Type B pancreatic cell (in vitro differentiated cells): ENCODE data around the gene ZFP36L1. TPM values are rescaled to one million over a fixed set of nuclear protein-coding genes. Genes with fewer than 3 reads are reported as not detected.

ENCODE experiments used
- DNase-seq: peaks from one replicate; pipeline ENCODE4 v3.0.0; 2021; ENCODE audit warnings: mixed read lengths; ENCODE audit not compliant: unreplicated experiment; ENCODE audit errors: extremely low spot score
- H3K27ac Mint-ChIP-seq: 2 replicates; pipeline ENCODE4 v1.8.0; 2021; ENCODE audit warnings: mild to moderate bottlenecking, mixed read lengths
- H3K27me3 Mint-ChIP-seq: 2 replicates; pipeline ENCODE4 v1.8.0; 2021; ENCODE audit warnings: mixed read lengths
- H3K36me3 Mint-ChIP-seq: 2 replicates; pipeline ENCODE4 v1.8.0; 2021; ENCODE audit warnings: mixed read lengths
- H3K4me1 Mint-ChIP-seq: one replicate; pipeline ENCODE4 v1.8.0; 2021; ENCODE audit warnings: mixed read lengths; ENCODE audit not compliant: unreplicated experiment
- H3K4me3 Mint-ChIP-seq: 2 replicates; pipeline ENCODE4 v1.8.0; 2021; ENCODE audit warnings: mild to moderate bottlenecking, mixed read lengths
- H3K9me3 Mint-ChIP-seq: 2 replicates; pipeline ENCODE4 v1.8.0; 2021; ENCODE audit warnings: mixed read lengths
- CTCF ChIP-seq: fragments of 200-600 bp; sonication (generic); conservative IDR thresholded peaks from 2 replicates; pipeline ENCODE4 v1.5.0; 2021; ENCODE audit warnings: antibody characterized with exemption, mild to moderate bottlenecking
- total RNA-seq: library from RNA; stranded (reverse); gene quantifications from 2 replicates; pipeline ENCODE4 v1.2.1, GENCODE V29; 2021; ENCODE audit warnings: low replicate concordance

The ZFP36L1 gene
- total RNA-seq, 1 donor from 2014 or later, result 457 TPM

- Mint-ChIP-seq H3K36me3 (no peaks in the 10 kb centered on the region), H3K27me3 (no peaks in the 10 kb centered on the region), H3K9me3 (no peaks in the 10 kb centered on the region), H3K4me1 (peaks cover 37% of the 10 kb centered on the region), H3K27ac (peak overlapping the region; percentile 51), H3K4me3 (no peak overlapping the region)
- no peak for TF ChIP-seq CTCF
- DNase-seq, result peak; percentile 32
These were observed 17.6 kb upstream of the ZFP36L1 start for GRCh38 chr14:68810173-68811153.

- Mint-ChIP-seq H3K36me3 (peaks cover 4% of the 10 kb centered on the region), H3K4me1 (peaks cover 33% of the 10 kb centered on the region), H3K27me3 (no peaks in the 10 kb centered on the region), H3K9me3 (no peaks in the 10 kb centered on the region), H3K4me3 (no peak overlapping the region), H3K27ac (no peak overlapping the region)
- no peak for TF ChIP-seq CTCF
- peak; percentile 29 for DNase-seq
These were observed 16.7 kb upstream of the ZFP36L1 start for GRCh38 chr14:68809524-68809923.

GRCh38 chr14:68808696-68809480, 16.0 kb upstream of the ZFP36L1 start:
- peaks cover 4% of the 10 kb centered on the region for H3K36me3 Mint-ChIP-seq
- no peak overlapping the region for H3K4me3 Mint-ChIP-seq
- peak; percentile 64 for DNase-seq
- no peak for TF ChIP-seq CTCF
- no peaks in the 10 kb centered on the region for H3K27me3 Mint-ChIP-seq
- no peaks in the 10 kb centered on the region for H3K9me3 Mint-ChIP-seq
- no peak overlapping the region for H3K27ac Mint-ChIP-seq
- H3K4me1 Mint-ChIP-seq, result peaks cover 27% of the 10 kb centered on the region

GRCh38 chr14:68807987-68808386, 15.1 kb upstream of the ZFP36L1 start:
- DNase-seq, result peak; percentile 55
- peaks cover 6% of the 10 kb centered on the region for H3K36me3 Mint-ChIP-seq
- no peaks in the 10 kb centered on the region for H3K27me3 Mint-ChIP-seq
- TF ChIP-seq CTCF, result no peak
- no peak overlapping the region for H3K4me3 Mint-ChIP-seq
- peaks cover 26% of the 10 kb centered on the region for H3K4me1 Mint-ChIP-seq
- no peak overlapping the region for H3K27ac Mint-ChIP-seq
- H3K9me3 Mint-ChIP-seq, result no peaks in the 10 kb centered on the region

- DNase-seq, result peak; percentile 62
These were observed 14.3 kb upstream of the ZFP36L1 start for GRCh38 chr14:68807148-68807600.

More at GRCh38 chr14:68807148-68807600, 14.3 kb upstream of the ZFP36L1 start:
- Mint-ChIP-seq H3K27ac (peak overlapping the region; percentile 29), H3K4me1 (peaks cover 26% of the 10 kb centered on the region), H3K36me3 (peaks cover 6% of the 10 kb centered on the region), H3K27me3 (no peaks in the 10 kb centered on the region), H3K9me3 (no peaks in the 10 kb centered on the region), H3K4me3 (no peak overlapping the region)
- TF ChIP-seq CTCF, result no peak
